Breast epithelium (tissue), 4 donors: ENCODE data around the gene PROB1. TPM values are rescaled to one million over a fixed set of nuclear protein-coding genes. Genes with fewer than 3 reads are reported as not detected.

ENCODE experiments used
- DNase-seq, 2 donors: peaks; one replicate each; pipeline ENCODE4 v3.0.0-alpha.2; 2019; ENCODE audit warnings: low spot score in 2 of 2
- H3K27ac ChIP-seq, 2 donors: fragments of 200-600 bp; sonication (generic) in 1 of 2; one replicate each; pipeline ENCODE4 v1.5.1; 2016 to 2019; ENCODE audit warnings: mild to moderate bottlenecking in 1 of 2
- H3K27me3 ChIP-seq, 2 donors: fragments of 200-600 bp; sonication (generic) in 1 of 2; one replicate each; pipeline versions ENCODE4 v1.5.1 to v1.6.0; 2017 to 2019; ENCODE audit warnings: control low read depth in 1 of 2, mild to moderate bottlenecking in 1 of 2
- H3K36me3 ChIP-seq: fragments of 200-600 bp; one replicate; pipeline ENCODE4 v1.5.1; 2019
- H3K4me1 ChIP-seq, 2 donors: fragments of 200-600 bp; sonication (generic); one replicate each; pipeline ENCODE4 v1.5.1; 2016 to 2019; ENCODE audit warnings: control low read depth in 1 of 2
- H3K4me3 ChIP-seq, 3 donors: fragments of 200-600 bp; sonication (generic); 1 replicate in 2 of 3; 2 replicates in 1 of 3; pipeline ENCODE4 v1.5.1; 2016 to 2019; ENCODE audit warnings: mild to moderate bottlenecking in 3 of 3, moderate library complexity in 2 of 3
- H3K9me3 ChIP-seq, 2 donors: fragments of 200-600 bp; sonication (generic) in 1 of 2; one replicate each; pipeline ENCODE4 v1.5.1; 2016 to 2019; ENCODE audit warnings: control low read depth in 1 of 2
- CTCF ChIP-seq, 3 donors: fragments of 450-650 bp; IDR thresholded peaks; one replicate each; pipeline ENCODE4 v1.5.1; 2016 to 2017; ENCODE audit warnings: antibody characterized with exemption in 3 of 3, mild to moderate bottlenecking in 3 of 3, moderate library complexity in 3 of 3
- POLR2A ChIP-seq: fragments of 450-650 bp; IDR thresholded peaks from one replicate; pipeline ENCODE4 v1.6.1; 2016; ENCODE audit warnings: antibody characterized with exemption, mild to moderate bottlenecking, moderate library complexity
- POLR2AphosphoS5 ChIP-seq, 3 donors: sonication (generic); formaldehyde crosslinking; IDR thresholded peaks; one replicate each; pipeline ENCODE4 v1.6.1; 2017; ENCODE audit warnings: antibody characterized with exemption in 3 of 3
- intact Hi-C: fragments of 100-400 bp; cut with DNase I; formaldehyde crosslinking; loops from one replicate; pipeline ENCODE4 v1.15.1; 2023; ENCODE audit warnings: low total_unique reads
- total RNA-seq, 3 donors: library from RNA; depleted of rRNA; stranded (reverse); fragments of >200 nt; gene quantifications; one replicate each; pipeline ENCODE4 v1.1.0, GENCODE V29; 2016

The PROB1 gene
- total RNA-seq, 3 donors from 2014 or later, result 0.32 to 1.3 (median 0.73) TPM

- H3K27ac ChIP-seq, result no peak overlapping the region
- no peaks in the 10 kb centered on the region for H3K9me3 ChIP-seq
- intact Hi-C loops, result no loop called here
- no peak for TF ChIP-seq CTCF (IDR thresholded peaks at IDR 0.05)
- H3K4me1 ChIP-seq, result no peaks in the 10 kb centered on the region
- no peaks in the 10 kb centered on the region for H3K27me3 ChIP-seq
- H3K36me3 ChIP-seq, result no peaks in the 10 kb centered on the region
- DNase-seq, result peak in 1 of 2 donors; percentile 4
- no peak overlapping the region for H3K4me3 ChIP-seq
These were observed 12.1 kb upstream of the PROB1 start for GRCh38 chr5:139406963-139407362.

- Histone ChIP-seq H3K4me3 (peak overlapping the region; percentile 44 to 69 (median 57)), H3K36me3 (no peaks in the 10 kb centered on the region), H3K27me3 (no peaks in the 10 kb centered on the region), H3K4me1 (no peaks in the 10 kb centered on the region), H3K9me3 (no peaks in the 10 kb centered on the region), H3K27ac (peak overlapping the region; percentile 94)
- DNase-seq, result no peak
- intact Hi-C loops, result no loop called here
- no peak for TF ChIP-seq POLR2A
These were observed 9.6 kb upstream of the PROB1 start for GRCh38 chr5:139404484-139404840.

- Histone ChIP-seq H3K9me3 (no peaks in the 10 kb centered on the region), H3K27me3 (no peaks in the 10 kb centered on the region), H3K27ac (peak within 1 kb of the TSS; percentile 94), H3K36me3 (no peaks in the 10 kb centered on the region), H3K4me3 (peak within 1 kb of the TSS; percentile 44 to 69 (median 57)), H3K4me1 (no peaks in the 10 kb centered on the region)
- DNase-seq, result peak; percentile 97 to 98
- TF ChIP-seq POLR2AphosphoS5 (IDR thresholded peaks at IDR 0.05) (peak; percentile 75 to 95 (median 82)), POLR2A (no peak)
- intact Hi-C loops, result no loop called here
These were observed 9.0 kb upstream of the PROB1 start, which contains the start of gene SPATA24 for GRCh38 chr5:139403787-139404483. TSS of gene SPATA24 (minus strand) at chr5:139404089. CDS start at chr5:139404060, 29 bp downstream.

- Histone ChIP-seq H3K9me3 (no peaks in the 10 kb centered on the region), H3K4me3 (peak overlapping the region; percentile 44 to 69 (median 57)), H3K27me3 (no peaks in the 10 kb centered on the region), H3K4me1 (no peaks in the 10 kb centered on the region), H3K36me3 (no peaks in the 10 kb centered on the region), H3K27ac (peak overlapping the region; percentile 94)
- intact Hi-C loops, result no loop called here
- TF ChIP-seq POLR2AphosphoS5 (IDR thresholded peaks at IDR 0.05), result no peak
- TF ChIP-seq CTCF (IDR thresholded peaks at IDR 0.05), result no peak
- no peak for TF ChIP-seq POLR2A
- DNase-seq, result no peak
These were observed 8.5 kb upstream of the PROB1 start for GRCh38 chr5:139403418-139403786.

- Histone ChIP-seq H3K36me3 (no peaks in the 10 kb centered on the region), H3K27me3 (no peaks in the 10 kb centered on the region), H3K27ac (peak overlapping the region; percentile 94), H3K4me3 (no peak overlapping the region), H3K9me3 (no peaks in the 10 kb centered on the region), H3K4me1 (no peaks in the 10 kb centered on the region)
- TF ChIP-seq POLR2AphosphoS5 (IDR thresholded peaks at IDR 0.05) (no peak), CTCF (IDR thresholded peaks at IDR 0.05) (no peak), POLR2A (no peak)
- no peak for DNase-seq
- intact Hi-C loops, result no loop called here
These were observed 7.8 kb upstream of the PROB1 start for GRCh38 chr5:139402561-139403158.

GRCh38 chr5:139401546-139401945 is 6.6 kb upstream of the PROB1 start:
- TF ChIP-seq POLR2A, result no peak
- TF ChIP-seq POLR2AphosphoS5 (IDR thresholded peaks at IDR 0.05), result no peak
- no peak for TF ChIP-seq CTCF (IDR thresholded peaks at IDR 0.05)
- Histone ChIP-seq H3K36me3 (no peaks in the 10 kb centered on the region), H3K27me3 (no peaks in the 10 kb centered on the region), H3K4me3 (no peak overlapping the region), H3K27ac (no peak overlapping the region), H3K4me1 (no peaks in the 10 kb centered on the region), H3K9me3 (no peaks in the 10 kb centered on the region)
- intact Hi-C loops, result no loop called here
- DNase-seq, result no peak
